Measurements from ENCODE around the gene GPR183.

GRCh38 chr13:99322297-99323103 is 15.3 kb upstream of the GPR183 start:
- TF ChIP-seq POLR2A (IDR thresholded peaks at IDR 0.05) = no peak
- TF ChIP-seq CTCF (IDR thresholded peaks at IDR 0.05) = no peak
